HG02981 (cell line): ENCODE measurements around the gene SUMF1.

ENCODE experiments used
- ATAC-seq: cut with Tn5 transposase; IDR thresholded peaks from one replicate; pipeline ENCODE4 v1.9.1; 2021; ENCODE audit warnings: mild to moderate bottlenecking, moderate library complexity; ENCODE audit not compliant: unreplicated experiment

SUMF1 gene

DNA sequence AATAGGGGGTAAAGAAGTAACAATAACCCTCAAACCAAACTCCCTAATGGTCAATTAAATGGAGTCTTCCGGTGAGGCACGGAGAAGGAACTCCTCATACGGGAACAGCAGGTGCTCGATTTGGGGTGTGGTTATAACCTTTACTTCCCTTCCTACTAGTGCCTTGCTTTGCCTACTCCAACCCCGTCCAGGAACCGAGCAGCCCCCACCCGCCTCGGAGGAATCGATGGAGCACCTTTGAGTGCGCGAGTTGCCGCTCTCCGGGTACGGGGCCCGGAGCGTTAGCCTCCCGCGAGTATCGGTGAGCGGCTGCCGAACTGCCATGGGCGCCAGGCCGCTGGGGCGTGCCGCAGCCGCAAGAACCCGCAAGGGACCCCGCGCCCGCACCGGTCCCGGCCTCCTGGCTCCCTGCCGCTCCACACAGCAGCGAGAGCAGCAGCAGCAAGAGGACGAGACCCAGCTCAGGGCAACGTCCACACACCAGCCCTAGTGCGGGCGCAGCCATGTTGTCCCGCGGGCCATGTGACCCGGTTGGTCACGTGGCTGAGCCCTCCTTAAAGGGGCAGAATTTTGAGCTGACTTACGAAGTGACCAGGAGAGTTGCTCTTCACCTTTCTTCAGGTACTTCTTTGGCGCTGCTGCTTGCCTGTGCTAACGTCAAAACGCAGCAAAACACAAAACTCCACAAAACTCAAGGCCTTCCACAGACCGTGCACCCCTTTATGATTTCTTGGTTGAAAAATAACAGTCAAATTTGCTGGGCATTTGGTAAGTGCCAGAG, at the start of gene SUMF1:
Gene SUMF1, minus strand, starts transcription at position 529 of the 781 bp plus-strand sequence. Its CDS starts 24 bp downstream, at position 505.
- peak; percentile 100 for ATAC-seq

DNA sequence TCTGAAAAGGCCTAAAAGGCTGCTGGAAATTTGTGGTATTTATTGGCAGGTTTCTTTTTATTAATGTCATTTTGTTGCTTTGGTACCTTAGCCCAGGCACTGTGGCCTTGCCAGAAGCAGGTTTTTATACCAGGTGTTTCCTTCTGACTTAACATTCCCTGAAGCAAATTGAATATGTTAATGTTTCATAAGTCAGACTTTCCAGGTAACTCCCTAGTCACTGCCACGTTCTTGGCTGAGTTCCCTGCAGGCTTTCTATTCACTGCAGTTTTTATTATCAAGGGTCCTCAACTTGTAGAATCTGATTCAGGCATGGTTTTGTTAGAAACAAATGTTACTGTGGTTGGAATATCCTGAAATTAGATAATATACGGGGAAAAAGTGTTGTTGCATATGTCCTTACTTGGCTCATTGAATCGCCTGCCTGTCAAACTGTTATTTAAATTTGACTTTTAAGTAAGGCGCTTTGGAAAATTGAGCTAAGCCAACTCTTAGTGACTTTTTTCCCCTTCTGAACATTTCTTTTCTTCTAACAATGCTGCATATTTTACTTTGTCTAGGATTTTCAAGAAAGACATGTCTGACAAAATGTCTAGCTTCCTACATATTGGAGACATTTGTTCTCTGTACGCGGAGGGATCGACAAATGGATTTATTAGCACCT, 49.0 kb upstream of the SUMF1 start:
- no peak for ATAC-seq

DNA sequence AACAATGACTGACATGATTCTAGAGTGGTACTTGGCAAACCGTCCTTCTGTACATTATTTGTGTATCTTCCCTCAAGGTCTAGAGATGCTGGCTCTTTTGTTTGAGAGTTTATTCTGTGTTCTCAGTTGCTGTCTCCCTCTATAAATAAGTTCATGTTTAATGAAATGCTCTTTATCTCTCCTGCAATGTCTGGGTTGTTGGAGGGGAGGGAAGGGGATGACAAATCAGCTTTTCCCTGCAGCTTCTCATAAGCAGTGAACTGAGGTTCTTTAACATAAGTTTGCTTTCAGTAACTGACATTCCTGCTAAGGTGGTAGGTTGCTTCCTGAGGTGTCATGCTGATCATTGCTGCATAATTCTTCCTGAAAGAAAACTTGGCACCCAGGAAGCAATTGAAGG, 47.8 kb upstream of the SUMF1 start:
- ATAC-seq: no peak

DNA sequence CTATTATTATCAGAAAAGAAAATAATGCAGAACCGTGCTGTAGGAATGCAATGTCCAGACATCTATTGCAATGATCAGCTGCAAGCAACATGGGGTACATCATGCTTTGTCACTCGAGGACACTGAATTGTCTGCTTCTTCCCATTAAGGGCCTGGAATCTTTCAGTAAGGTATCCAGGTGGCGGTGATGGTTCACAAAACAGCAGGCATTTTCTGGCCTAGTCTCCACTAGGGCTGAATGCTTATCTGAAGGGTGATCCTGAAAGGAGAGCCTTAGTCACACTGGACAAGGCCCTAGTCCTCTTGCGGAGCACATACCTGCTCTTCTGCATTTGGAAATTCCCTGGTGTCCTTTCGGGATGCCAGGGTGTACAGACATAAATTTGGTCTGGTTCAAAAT, 47.3 kb upstream of the SUMF1 start:
- no peak for ATAC-seq

DNA sequence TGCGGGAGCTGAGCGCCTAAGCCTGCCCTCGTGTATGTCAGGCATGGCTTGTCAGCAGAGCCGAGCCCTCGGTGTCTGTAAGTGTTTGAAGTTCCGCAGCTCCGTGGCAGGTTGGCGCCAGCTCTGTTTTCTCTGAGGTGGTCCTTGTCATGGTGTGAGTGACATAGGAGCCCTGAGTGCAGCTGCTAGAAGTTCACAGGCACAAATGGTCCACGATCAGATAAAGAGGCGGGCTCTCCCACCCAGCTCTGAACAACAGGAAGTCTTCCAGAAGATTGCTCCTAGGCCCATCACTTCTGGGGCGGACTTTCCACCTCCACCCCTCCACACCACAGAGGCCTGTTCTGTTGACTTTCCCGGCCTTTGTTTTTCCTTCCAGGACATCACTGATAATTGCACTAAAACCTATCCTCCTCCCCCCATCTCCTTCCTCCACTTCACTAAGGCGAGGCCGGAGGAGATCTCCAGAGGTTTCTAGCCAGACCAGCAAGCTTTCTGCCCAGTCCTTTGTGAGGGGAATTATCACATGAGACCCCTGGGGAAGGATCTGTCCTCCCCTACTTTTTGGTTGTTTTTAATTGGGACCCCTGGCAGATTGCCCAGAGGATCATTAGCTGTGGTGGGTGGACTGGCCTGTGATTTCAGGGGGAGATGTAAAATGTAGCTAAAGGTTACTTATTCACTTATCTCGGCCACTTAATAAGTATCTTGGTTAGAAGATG, 46.0 kb upstream of the SUMF1 start:
- no peak for ATAC-seq

DNA sequence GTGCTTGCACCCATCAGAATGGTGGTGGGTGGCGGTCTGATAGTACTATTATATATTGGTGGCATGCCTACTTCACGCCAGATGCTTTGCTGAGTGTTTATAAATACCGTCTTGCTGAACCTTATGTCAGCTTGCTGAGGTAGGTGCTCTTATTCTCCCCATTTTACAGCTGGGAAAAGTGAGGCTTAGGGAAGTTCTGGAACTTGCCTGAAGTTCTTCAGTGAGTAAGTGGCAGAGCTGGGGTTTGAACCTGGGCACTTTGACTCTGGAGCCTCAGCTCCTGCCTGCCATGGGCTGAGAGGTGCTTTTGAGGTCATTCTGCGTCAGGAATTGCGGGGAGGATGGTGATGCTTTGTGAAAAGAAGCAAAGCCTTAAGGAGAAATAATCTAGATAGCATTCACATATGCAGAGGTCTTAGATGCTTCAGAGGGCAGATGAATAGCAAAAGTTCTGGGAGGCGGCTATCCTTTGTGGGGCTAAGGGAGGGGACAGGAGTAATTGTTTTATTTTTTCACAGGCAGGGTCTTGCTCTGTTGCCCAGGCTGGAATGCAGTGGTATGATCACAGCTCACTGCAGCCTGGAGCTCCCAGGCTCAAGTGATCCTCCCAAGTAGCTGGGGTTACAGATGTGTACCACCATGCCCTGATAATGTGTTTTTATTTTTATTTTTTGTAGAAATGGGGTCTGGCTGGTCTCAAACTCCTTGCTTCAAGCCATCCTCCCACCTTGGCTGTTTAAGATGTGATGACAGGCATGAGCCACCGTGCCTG, 44.6 kb upstream of the SUMF1 start:
- ATAC-seq: no peak

DNA sequence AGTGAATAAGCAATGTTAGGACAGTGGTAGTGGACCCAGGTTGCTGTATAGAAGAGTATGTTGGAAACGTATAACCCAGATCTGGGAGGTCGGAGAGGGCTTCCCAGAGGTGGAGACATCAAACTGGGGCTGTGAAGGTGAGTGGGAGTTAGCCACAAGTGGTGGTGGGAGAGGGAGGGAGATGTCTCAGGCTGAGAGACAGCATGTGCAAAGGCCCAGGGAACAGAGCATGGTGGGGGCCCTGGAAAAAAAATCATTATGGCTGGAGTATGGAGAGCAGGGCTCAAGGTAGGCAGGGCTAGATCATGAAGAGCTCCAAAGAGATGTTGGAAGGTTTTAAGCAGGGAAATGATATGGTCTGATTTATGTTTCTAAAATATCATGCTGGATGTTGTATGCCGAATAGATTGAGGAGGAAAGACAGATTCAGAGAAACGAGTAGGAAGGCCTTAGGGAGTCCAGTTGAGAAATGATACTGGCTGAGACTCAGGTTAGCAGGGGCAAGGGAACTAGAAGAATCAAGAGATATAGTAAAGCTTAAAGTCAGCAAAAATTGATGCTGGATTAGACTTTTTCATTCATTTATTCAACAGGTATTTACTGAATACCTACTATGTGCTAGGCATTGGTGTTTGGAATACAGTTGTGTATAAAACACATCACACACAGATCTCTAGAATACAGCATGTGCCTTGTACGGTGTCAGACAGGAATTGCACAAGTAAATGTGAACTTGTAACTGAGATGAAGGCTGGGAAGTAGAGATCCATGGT, 43.1 kb upstream of the SUMF1 start:
- no peak for ATAC-seq

DNA sequence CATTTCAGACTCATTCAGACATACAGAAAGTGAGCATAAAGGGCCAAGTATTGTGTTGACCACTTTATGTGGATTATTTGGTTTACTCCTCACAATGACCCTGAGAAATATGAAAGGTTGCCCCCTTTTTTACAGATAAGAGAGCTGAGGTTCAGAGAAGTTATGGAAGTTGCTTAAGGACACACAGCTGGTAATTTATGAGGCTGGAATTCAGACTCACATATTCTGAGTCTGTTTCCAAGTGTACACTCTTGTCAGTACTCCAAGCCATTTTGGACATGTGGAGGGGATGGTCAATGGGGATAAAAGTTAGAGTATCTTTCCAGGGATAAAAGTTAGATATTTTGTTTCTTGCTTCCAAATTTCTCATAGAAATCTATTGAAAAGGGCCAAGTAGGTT, 42.0 kb upstream of the SUMF1 start:
- ATAC-seq: no peak

DNA sequence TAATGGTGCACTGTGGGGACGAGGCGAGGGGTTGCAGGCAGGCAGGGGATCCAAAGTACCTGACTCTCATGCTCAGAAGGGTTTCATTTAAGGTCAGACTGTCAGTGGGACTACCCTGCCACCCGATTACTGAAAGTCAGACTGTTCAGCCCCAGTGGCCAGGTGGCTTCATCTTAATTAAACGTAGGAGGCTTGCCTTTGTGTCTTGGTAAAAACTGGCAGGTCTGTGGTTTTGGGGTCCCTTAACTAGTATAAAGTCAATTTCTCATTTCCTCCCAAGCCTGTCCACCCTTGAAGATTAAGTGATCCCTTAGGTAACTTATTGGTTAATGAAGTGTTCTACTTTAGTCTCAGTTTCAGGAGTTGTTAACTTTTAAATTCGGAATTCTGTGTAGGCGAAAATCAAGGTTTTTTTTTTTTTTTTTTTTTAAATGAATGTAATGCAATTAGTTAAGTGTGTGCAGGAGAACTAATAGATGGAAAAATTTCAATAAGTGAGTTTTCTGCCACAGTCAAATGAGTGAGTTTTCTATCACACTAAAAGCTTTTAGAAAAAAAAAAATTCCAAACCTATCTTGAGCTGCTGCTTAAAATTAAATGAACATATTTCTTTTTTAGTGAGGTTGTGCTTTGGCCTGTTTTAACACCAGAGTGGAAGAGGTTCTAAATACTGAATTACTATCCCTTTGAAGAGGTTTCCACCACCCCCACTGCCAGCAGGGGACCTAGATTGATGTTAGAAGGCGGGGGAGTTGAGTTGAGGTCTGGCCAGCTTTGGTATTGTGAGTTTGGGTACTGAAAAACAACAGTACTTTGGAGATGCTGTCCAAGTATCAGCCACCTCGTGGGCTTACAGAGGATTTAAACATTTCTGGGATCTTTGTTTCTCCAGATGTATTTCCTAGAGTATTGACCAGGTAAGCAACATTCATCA, 41.2 kb upstream of the SUMF1 start:
- peak; percentile 69 for ATAC-seq

DNA sequence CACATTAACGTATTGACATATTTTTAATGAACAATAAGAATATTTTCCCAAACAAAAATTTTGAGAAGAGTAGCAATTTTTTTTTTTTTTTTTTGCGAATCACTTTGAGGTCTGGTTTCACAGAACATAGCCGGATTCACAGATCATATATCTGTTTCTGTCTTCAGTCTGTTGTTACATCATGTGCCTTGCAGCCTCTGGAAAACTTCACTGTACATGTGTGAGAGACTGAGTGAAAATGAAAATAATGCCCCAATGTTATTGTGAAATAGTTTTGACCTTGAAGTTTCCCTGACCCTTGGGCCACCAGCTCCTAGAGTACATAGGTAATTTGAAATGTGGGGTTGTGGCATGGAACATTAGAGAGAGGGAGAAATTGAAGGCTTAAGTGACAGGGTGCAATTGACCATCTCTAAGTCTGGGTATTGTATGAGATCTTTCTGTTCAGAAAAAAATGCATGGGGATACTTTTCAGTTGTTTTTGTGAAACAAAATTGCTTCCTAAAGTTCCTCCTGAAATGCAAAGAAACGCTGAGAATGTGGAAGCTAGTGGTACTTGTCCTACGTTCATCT, 40.0 kb upstream of the SUMF1 start:
- ATAC-seq: no peak

DNA sequence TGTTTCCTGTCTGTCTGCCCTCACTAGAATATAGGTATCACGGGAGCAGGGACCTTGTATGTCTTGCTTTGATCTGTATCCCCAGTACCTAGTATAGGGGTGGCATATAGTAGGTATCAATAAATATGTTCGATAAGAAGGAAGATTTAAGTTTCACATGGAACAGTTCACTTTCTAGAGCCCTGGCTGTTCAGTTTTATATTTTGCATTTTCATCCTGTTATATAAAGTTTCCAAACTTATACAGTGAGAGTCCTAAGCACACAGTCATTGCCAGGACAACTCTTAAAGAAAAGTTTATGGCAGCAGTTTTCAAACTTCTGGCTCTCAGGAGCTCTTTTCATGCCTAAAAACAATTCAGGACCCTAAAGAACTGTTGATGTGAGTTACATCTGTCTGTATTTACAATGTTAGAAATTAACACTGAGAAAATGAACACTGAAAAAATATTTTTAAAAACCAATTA, 39.5 kb upstream of the SUMF1 start:
- ATAC-seq: no peak

DNA sequence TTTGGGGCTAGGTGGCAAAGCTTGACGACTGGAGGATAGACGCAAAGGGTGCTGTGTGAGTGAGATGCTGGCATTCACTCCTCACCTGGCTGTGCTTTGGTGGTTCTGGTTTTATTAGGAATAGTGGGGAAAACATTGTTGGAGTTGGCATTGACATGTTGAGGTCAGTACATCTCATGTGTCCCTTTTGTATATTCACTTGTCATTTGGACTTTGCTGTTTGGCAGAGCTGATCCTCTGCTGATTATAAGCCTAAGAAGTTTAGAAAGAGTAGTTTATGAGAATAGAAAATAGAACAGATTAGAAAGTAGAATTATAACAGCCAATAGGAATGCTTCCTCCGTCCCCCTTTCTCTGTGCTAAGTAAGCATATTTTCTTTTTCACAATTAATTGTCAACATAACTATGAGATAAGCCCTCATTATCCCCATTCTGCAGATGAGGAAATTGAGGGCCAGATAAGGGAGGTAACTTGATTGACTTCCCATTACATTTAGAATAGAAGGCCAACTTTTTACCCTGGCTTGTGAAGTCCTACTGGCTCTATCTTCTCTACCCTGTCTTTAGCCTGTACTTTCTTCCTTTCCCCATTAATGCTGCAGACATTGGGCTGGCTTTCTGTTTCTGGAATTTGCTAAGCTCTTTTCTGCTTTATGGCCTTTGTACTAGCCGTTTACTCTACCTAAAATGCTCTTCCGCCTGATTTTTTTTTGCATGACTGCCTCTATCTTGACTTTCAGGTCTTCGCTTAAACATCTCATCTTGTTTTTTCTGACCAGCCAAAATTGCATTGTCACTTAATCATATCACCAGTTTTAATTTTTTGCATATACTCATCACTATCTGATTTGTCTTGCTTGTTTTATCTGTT, 38.9 kb upstream of the SUMF1 start:
- no peak for ATAC-seq

DNA sequence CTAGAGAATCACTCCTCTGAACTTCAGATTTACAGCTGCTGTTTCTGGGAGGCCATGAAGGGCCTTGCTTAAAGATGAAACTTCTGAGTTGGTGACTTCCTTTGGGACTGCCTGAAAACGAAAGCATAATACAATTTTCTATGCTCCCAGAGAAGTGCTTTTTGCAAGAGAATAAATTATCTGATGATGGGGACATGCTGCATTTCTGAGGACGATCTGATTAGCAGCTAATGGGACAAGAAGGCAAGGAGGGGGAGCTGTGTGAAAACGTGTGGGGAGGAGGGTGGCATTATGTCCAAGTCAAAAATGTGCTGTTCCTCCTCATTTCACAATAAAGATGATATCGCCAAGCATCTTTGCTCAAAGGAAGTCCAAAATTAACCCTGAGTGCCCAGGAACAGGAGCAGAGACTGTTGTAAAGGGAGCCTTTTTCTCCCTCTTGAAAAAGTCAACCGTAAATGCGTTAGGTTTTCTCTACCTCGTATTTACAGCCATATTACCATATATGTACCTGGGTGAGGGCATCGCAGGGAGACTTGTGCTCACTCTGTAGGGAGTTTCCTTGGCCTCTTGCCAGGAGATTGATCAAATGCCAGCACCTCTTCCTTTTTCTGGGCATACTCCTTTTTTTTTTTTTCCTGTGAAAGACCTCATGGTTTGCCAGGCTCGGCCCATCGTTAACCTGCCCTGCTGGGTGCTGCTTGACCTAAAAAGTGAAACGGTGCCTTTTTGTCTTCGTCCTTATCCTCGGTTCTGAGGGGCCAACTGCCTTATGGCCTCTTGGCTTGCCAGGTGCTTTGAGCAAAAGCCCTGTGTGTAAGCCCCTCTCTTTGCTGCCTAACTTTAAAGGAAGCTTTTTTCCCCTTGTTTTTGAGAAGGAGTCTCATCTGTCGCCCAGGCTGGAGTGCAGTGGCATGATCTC, 37.5 kb upstream of the SUMF1 start:
- no peak for ATAC-seq

DNA sequence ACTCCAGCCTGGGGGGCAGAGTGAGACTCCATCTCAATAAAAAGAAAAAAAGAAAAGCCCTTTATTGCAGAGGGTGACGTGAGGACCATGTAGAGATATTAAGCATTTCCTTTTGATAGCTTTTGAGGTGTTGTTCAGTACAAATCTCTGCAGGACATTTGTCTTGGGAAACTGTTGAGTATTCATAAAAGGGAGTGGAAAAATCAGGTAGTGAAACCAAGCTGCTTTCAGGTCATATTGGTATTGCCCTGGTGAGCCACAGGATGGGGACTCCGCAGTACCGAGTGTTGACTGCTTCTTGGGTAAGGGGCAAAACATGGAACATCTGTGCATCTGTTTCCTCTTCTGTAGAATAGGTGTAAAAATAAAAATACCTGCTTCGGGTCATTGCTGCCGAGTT, 36.0 kb upstream of the SUMF1 start:
- ATAC-seq: peak; percentile 52

DNA sequence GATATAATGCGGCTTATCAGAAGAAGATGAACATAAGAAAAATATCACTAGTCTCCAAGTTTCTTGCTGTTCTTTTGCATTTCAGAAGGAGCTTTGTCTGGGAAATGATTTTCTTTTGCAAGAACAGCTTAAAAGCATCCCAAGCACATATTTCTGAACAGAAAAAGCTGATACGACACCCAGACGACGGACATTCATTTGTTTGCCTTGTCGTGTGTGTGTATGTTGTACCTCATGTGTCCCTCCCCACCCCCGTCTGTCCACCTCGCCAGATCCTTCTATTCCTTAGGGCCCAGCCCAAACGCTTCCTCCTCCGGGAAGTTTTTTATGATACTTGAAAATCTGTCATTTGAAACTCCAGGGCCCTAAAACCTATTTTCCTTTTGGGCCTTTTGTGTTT, 34.9 kb upstream of the SUMF1 start:
- no peak for ATAC-seq

DNA sequence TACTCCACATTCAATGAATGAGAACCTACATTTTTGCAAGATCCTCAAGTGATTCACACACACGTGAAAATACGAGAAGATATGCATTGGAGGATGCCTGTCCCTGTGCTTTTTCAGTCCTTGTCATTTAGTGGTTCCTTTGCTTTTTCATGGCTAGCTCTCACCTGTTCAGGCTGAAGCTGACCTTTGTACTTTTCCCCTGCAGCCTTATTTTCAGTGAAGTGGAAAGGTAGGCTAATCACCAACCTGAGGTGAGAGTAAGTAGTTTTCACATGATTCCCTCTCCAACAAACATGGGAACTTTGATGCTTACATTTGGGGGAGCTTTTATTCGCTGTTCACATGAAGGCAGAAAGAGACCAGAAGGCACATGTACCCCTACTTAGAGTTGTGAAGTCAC, 34.4 kb upstream of the SUMF1 start:
- no peak for ATAC-seq

DNA sequence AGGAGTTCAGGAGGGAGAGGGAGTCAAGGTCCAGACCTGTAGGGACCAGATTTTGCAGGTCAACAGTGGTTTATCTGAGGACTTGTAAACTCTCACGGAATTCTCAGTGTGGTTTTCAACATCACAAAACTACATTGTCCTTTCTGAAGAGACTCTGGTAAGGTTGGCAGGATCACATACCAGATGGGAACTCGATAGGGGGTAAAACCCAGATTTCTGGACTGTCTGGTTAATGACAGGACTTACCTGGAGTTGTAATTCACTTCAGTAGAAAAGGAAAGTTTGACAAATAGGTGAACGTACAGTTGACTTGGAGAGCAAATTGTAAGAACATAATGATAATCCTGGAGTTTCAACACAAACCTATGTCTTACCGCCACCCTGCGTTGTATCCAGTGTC, 31.4 kb upstream of the SUMF1 start:
- ATAC-seq: no peak
